H1 (cell line): Measurements from ENCODE around the gene GOLGA1. TPM values are rescaled to one million over a fixed set of nuclear protein-coding genes. Genes with fewer than 3 reads are reported as not detected.
A peak's percentile ranks its signal among the peaks of the same experiment; 100 is the strongest.

Source experiments
- CTCF ChIA-PET: fragments of 300-600 bp; sonication (Branson Sonifier 250); formaldehyde crosslinking; loops from one replicate; lab custom pipeline; 2021; ENCODE audit not compliant: partially characterized antibody; lab: Charles Lee
- POLR2A ChIA-PET: fragments of 300-600 bp; sonication (Branson Sonifier 250); formaldehyde crosslinking; loops from one replicate; lab custom pipeline; 2021; ENCODE audit warnings: inconsistent platforms; ENCODE audit not compliant: partially characterized antibody; lab: Charles Lee
- DNase-seq, 2 experiments: peaks; one replicate each; pipeline versions ENCODE4 v3.0.0 to v3.0.0-alpha.2; 2010 to 2022; ENCODE audit warnings: low spot score in 2 of 2, low read depth in 1 of 2, mixed read lengths in 1 of 2
- FAIRE-seq: peaks from 2 replicates; lab custom pipeline; 2011; peaks lifted over from hg19 to GRCh38; lab: Jason Lieb, UNC
- H2AFZ ChIP-seq: 2 replicates; pipeline ENCODE4 v1.8.1; 2012; ENCODE audit warnings: low read length, inconsistent platforms
- H2AK5ac ChIP-seq: 2 replicates; pipeline ENCODE4 v1.6.1; 2013; ENCODE audit warnings: low read depth, low read length
- H2BK120ac ChIP-seq: replicated peaks from 2 replicates; pipeline ENCODE3; 2013; ENCODE audit warnings: low read depth, low read length, inconsistent platforms
- H2BK12ac ChIP-seq: 2 replicates; pipeline ENCODE4 v1.6.1; 2013; ENCODE audit warnings: low read depth, low read length
- H2BK15ac ChIP-seq: 2 replicates; pipeline ENCODE4 v1.6.1; 2013; ENCODE audit warnings: low read length
- H2BK20ac ChIP-seq: 2 replicates; pipeline ENCODE4 v1.6.1; 2013; ENCODE audit warnings: low read length
- H2BK5ac ChIP-seq: 2 replicates; pipeline ENCODE4 v1.6.1; 2013; ENCODE audit warnings: low read depth, low read length
- H3K14ac ChIP-seq: 2 replicates; pipeline ENCODE4 v1.6.1; 2013; ENCODE audit warnings: inconsistent platforms; ENCODE audit not compliant: insufficient read length
- H3K18ac ChIP-seq: 2 replicates; pipeline ENCODE4 v1.6.1; 2013; ENCODE audit warnings: low read length; ENCODE audit errors: extremely low read depth
- H3K23ac ChIP-seq: 2 replicates; pipeline ENCODE4 v1.6.1; 2013; ENCODE audit warnings: inconsistent platforms; ENCODE audit not compliant: insufficient read length
- H3K23me2 ChIP-seq: 2 replicates; pipeline ENCODE4 v1.6.1; 2013; ENCODE audit warnings: low read depth, low read length
- H3K27ac ChIP-seq: 2 replicates; pipeline ENCODE4 v1.6.1; 2011; ENCODE audit warnings: low read depth, low read length, inconsistent platforms
- H3K27me3 ChIP-seq, 4 experiments: replicated peaks in 1 of 4; 1 replicate in 1 of 4; 2 replicates in 3 of 4; pipeline versions ENCODE4 v1.6.1 to v1.8.1; 2011 to 2013; ENCODE audit warnings: low read length in 3 of 4, mild to moderate bottlenecking in 3 of 4, inconsistent platforms in 2 of 4, mixed read lengths in 2 of 4, moderate library complexity in 1 of 4; ENCODE audit not compliant: control insufficient read depth in 3 of 4, insufficient read depth in 3 of 4; ENCODE audit errors: extremely low read depth in 1 of 4
- H3K36me3 ChIP-seq, 4 experiments: 2 replicates each; pipeline versions ENCODE4 v1.6.1 to v1.8.1; 2011 to 2013; ENCODE audit warnings: mild to moderate bottlenecking in 4 of 4, low read length in 3 of 4, moderate library complexity in 2 of 4, control low read depth in 1 of 4, inconsistent platforms in 1 of 4; ENCODE audit not compliant: insufficient read depth in 4 of 4, control insufficient read depth in 2 of 4
- H3K4ac ChIP-seq: replicated peaks from 2 replicates; pipeline ENCODE3; 2013; ENCODE audit warnings: low read length, low read depth, mixed read lengths, inconsistent platforms; ENCODE audit not compliant: insufficient read length
- H3K4me1 ChIP-seq, 4 experiments: replicated peaks in 1 of 4; 1 replicate in 1 of 4; 2 replicates in 3 of 4; pipeline versions ENCODE4 v1.6.1 to v1.8.1; 2011 to 2013; ENCODE audit warnings: low read length in 3 of 4, inconsistent platforms in 2 of 4, mixed read lengths in 1 of 4; ENCODE audit not compliant: insufficient read depth in 4 of 4, control insufficient read depth in 3 of 4
- H3K4me2 ChIP-seq, 2 experiments: 2 replicates each; pipeline versions ENCODE4 v1.6.1 to v1.8.1; 2011 to 2013; ENCODE audit warnings: low read depth in 2 of 2, low read length in 2 of 2, control low read depth in 1 of 2, inconsistent platforms in 1 of 2, mild to moderate bottlenecking in 1 of 2; ENCODE audit not compliant: insufficient read depth in 1 of 2
- H3K4me3 ChIP-seq, 4 experiments: fragments of 200-600, 300-600 bp in 1 of 4; sonication (generic), shearing (Covaris generic), sonication (Bioruptor Twin) in 1 of 4; 2 replicates each; pipeline versions ENCODE4 v1.5.1 to v1.8.1; 2011 to 2016; ENCODE audit warnings: low read length in 4 of 4, low read depth in 3 of 4, control low read depth in 2 of 4, inconsistent platforms in 2 of 4, mild to moderate bottlenecking in 2 of 4, mixed read lengths in 1 of 4, moderate library complexity in 1 of 4; ENCODE audit not compliant: insufficient read depth in 2 of 4; ENCODE audit errors: extremely low read depth in 1 of 4
- H3K56ac ChIP-seq: replicated peaks from 2 replicates; pipeline ENCODE3; 2013; ENCODE audit warnings: low read depth, mild to moderate bottlenecking, mixed read lengths, low read length, inconsistent platforms; ENCODE audit not compliant: insufficient read length
- H3K79me1 ChIP-seq: 2 replicates; pipeline ENCODE4 v1.6.1; 2013; ENCODE audit warnings: low read depth, low read length, control low read depth
- H3K79me2 ChIP-seq, 2 experiments: 2 replicates each; pipeline versions ENCODE4 v1.6.1 to v1.8.1; 2012 to 2013; ENCODE audit warnings: low read length in 2 of 2, mild to moderate bottlenecking in 2 of 2, inconsistent platforms in 1 of 2; ENCODE audit not compliant: insufficient read depth in 2 of 2, control insufficient read depth in 1 of 2
- H3K9ac ChIP-seq, 4 experiments: replicated peaks in 1 of 4; 1 replicate in 1 of 4; 2 replicates in 3 of 4; pipeline versions ENCODE4 v1.6.1 to v1.8.1; 2011 to 2013; ENCODE audit warnings: low read depth in 3 of 4, low read length in 3 of 4, control low read depth in 2 of 4, mild to moderate bottlenecking in 2 of 4, moderate library complexity in 2 of 4, inconsistent platforms in 1 of 4; ENCODE audit errors: extremely low read depth in 1 of 4
- H3K9me3 ChIP-seq, 2 experiments: 2 replicates each; pipeline versions ENCODE4 v1.6.1 to v1.8.1; 2012 to 2013; ENCODE audit warnings: mild to moderate bottlenecking in 2 of 2, moderate library complexity in 2 of 2, control low read depth in 1 of 2, inconsistent platforms in 1 of 2, low read depth in 1 of 2, low read length in 1 of 2, mixed read lengths in 1 of 2; ENCODE audit not compliant: insufficient read depth in 2 of 2
- H4K20me1 ChIP-seq, 2 experiments: replicated peaks in 1 of 2; 2 replicates each; pipeline versions ENCODE3 to v1.8.1; 2011 to 2013; ENCODE audit warnings: inconsistent platforms in 2 of 2, low read length in 2 of 2, mild to moderate bottlenecking in 1 of 2; ENCODE audit not compliant: insufficient read depth in 2 of 2, control insufficient read depth in 1 of 2
- H4K5ac ChIP-seq: 2 replicates; pipeline ENCODE4 v1.6.1; 2013; ENCODE audit warnings: low read length, low read depth, mixed read lengths, inconsistent platforms; ENCODE audit not compliant: insufficient read length
- H4K8ac ChIP-seq: 2 replicates; pipeline ENCODE4 v1.8.0; 2013; ENCODE audit warnings: mild to moderate bottlenecking, moderate library complexity, low read length, inconsistent platforms; ENCODE audit not compliant: insufficient read depth; ENCODE audit errors: extremely low read depth
- H4K91ac ChIP-seq: replicated peaks from 2 replicates; pipeline ENCODE3; 2013; ENCODE audit warnings: low read length, mixed read lengths, inconsistent platforms; ENCODE audit not compliant: insufficient read length
- CHD2 ChIP-seq: IDR thresholded peaks from 2 replicates; pipeline ENCODE4 v1.6.1; 2012; ENCODE audit warnings: low read length, improper control_type of control experiment
- EZH2 ChIP-seq: fragments of 200-600 bp; sonication (generic); IDR thresholded peaks from 2 replicates; pipeline ENCODE4 v1.7.1; 2012; ENCODE audit warnings: low read depth, mild to moderate bottlenecking, moderate library complexity, low read length, inconsistent platforms; ENCODE audit not compliant: severe bottlenecking
- POLR2AphosphoS5 ChIP-seq: IDR thresholded peaks from 2 replicates; pipeline ENCODE4 v1.6.1; 2011; ENCODE audit warnings: low read depth, low read length
- SIN3A ChIP-seq, 2 experiments: IDR thresholded peaks in 1 of 2; conservative IDR thresholded peaks in 1 of 2; 2 replicates each; pipeline ENCODE4 v1.6.1; 2011 to 2012; ENCODE audit warnings: low read length in 2 of 2, improper control_type of control experiment in 1 of 2, low read depth in 1 of 2, mild to moderate bottlenecking in 1 of 2
- WGBS, 2 experiments: shearing (Covaris generic) in 1 of 2; methylation state at CpG; one replicate each; pipeline versions ENCODE4 v1.1.6 to v1.1.7; 2013 to 2015; ENCODE audit warnings: low lambda C conversion rate in 2 of 2, mixed read lengths in 2 of 2, inconsistent platforms in 1 of 2, low coverage in 1 of 2, missing lambda C conversion rate in 1 of 2; ENCODE audit not compliant: insufficient replicate concordance in 2 of 2, insufficient coverage in 1 of 2, insufficient read length in 1 of 2; ENCODE audit errors: extremely low coverage in 1 of 2, missing lambda C conversion rate in 1 of 2; 5-methylcytosine and 5-hydroxymethylcytosine counted together
- polyA plus RNA-seq, 7 experiments: library from polyadenylated mRNA; depleted of rRNA in 3 of 7; stranded (reverse) in 5 of 7; unstranded in 2 of 7; fragments of >200 nt in 5 of 7; fragments of 200-250 nt in 2 of 7; gene quantifications; 1 replicate in 5 of 7; 2 replicates in 1 of 7; 4 replicates in 1 of 7; pipeline versions ENCODE4 v1.2.1 to v1.2.3, GENCODE V29; 2011 to 2013; ENCODE audit warnings: missing spikeins in 2 of 7, mixed read lengths in 2 of 7
- total RNA-seq: library from RNA; stranded (reverse); fragmentation: NEBNext Ultra II Directional; extraction: Animal tissue kit (Norgen Biotek cat#: 25700); gene quantifications from 2 replicates; pipeline ENCODE4 v1.2.1, GENCODE V29; 2021

Gene GOLGA1
- total and polyA plus RNA-seq, 2 of the 8 experiments (the other 6 are each of a cell fraction or from before 2014, with no cell fraction given): 4.8 to 6.5 TPM

GRCh38 chr9:124941679-124942561 is 1.0 kb upstream of the GOLGA1 start:
- peak in 1 of 2 experiments; percentile 46 for DNase-seq
- no peak overlapping the region for H3K23ac ChIP-seq
- H3K23me2 ChIP-seq: 0 out of 2 replicates have a peak, but pooled peaks cover 4% of the 10 kb centered on the region
- H4K5ac ChIP-seq: no peak overlapping the region
- H2BK5ac ChIP-seq: 0 out of 2 replicates have a peak overlapping the region, but pooled peaks have one; percentile 3
- peak overlapping the region; percentile 77 to 93 for H3K4me2 ChIP-seq
- TF ChIP-seq CHD2: no peak
- no peak for TF ChIP-seq POLR2AphosphoS5
- peak in 1 of 2 experiments; percentile 4; a peak in 1 of 4 replicates for TF ChIP-seq SIN3A (conservative IDR thresholded peaks at IDR 0.05 in 1 of 2, IDR thresholded peaks at IDR 0.05 in 1 of 2; ENCODE audit: low read depth in 1 of 2, low read length in 2 of 2)
- TF ChIP-seq EZH2: no peak
- TF ChIP-seq, all 59 proteins: peak for 1
- no peaks in the 10 kb centered on the region for H3K36me3 ChIP-seq
- no peak overlapping the region for H2BK20ac ChIP-seq
- peak overlapping the region; percentile 76 to 89 (median 80) for H3K4me3 ChIP-seq
- CTCF ChIA-PET: no interaction called here
- no peak overlapping the region for H3K14ac ChIP-seq
- POLR2A ChIA-PET: no interaction called here
- H3K4me1 ChIP-seq: peaks cover 0 to 2% (median 0%) of the 10 kb centered on the region in 4 experiments; a peak in 2 of 7 replicates
- H4K91ac ChIP-seq: no peak overlapping the region
- no peaks in the 10 kb centered on the region for H3K9me3 ChIP-seq
- H2BK120ac ChIP-seq: no peak overlapping the region
- H4K8ac ChIP-seq: no peak overlapping the region; the same call in 1 of the 2 replicates
- FAIRE-seq: no peak
- H2BK15ac ChIP-seq: no peak overlapping the region
- H4K20me1 ChIP-seq: no peaks in the 10 kb centered on the region
- 35% methylated on average over 31 of the region's 31 CpGs; no CpG with 5 or more reads in 1 of the 2 experiments for WGBS, 2 experiments
- no peak overlapping the region for H3K4ac ChIP-seq
- peak overlapping the region; percentile 63; the same call in 1 of the 2 replicates for H2AFZ ChIP-seq
- H3K27ac ChIP-seq: peak overlapping the region; percentile 22; the same call in 1 of the 2 replicates
- no peak overlapping the region for H3K18ac ChIP-seq
- no peak overlapping the region for H2AK5ac ChIP-seq
- peak overlapping the region; percentile 63 to 76 (median 66) for H3K9ac ChIP-seq
- H3K79me2 ChIP-seq: no peaks in the 10 kb centered on the region
- H2BK12ac ChIP-seq: peak overlapping the region; percentile 40; the same call in 1 of the 2 replicates
- H3K27me3 ChIP-seq: no peaks in the 10 kb centered on the region; a peak in 1 of 7 replicates
- no peaks in the 10 kb centered on the region for H3K79me1 ChIP-seq
- no peak overlapping the region for H3K56ac ChIP-seq
